GM19238 (cell line): Measurements from ENCODE around the gene KREMEN2.
"Not testable (repeated sequence)": the region's sequence is repeated elsewhere in the genome, so short reads cannot be mapped to it uniquely, and the experiment has no call there.

Source experiments
- DNase-seq: peaks from one replicate; pipeline ENCODE4 v3.0.0; 2011; ENCODE audit warnings: low spot score; ENCODE audit not compliant: insufficient read length

The KREMEN2 gene, protein sequence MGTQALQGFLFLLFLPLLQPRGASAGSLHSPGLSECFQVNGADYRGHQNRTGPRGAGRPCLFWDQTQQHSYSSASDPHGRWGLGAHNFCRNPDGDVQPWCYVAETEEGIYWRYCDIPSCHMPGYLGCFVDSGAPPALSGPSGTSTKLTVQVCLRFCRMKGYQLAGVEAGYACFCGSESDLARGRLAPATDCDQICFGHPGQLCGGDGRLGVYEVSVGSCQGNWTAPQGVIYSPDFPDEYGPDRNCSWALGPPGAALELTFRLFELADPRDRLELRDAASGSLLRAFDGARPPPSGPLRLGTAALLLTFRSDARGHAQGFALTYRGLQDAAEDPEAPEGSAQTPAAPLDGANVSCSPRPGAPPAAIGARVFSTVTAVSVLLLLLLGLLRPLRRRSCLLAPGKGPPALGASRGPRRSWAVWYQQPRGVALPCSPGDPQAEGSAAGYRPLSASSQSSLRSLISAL

DNA sequence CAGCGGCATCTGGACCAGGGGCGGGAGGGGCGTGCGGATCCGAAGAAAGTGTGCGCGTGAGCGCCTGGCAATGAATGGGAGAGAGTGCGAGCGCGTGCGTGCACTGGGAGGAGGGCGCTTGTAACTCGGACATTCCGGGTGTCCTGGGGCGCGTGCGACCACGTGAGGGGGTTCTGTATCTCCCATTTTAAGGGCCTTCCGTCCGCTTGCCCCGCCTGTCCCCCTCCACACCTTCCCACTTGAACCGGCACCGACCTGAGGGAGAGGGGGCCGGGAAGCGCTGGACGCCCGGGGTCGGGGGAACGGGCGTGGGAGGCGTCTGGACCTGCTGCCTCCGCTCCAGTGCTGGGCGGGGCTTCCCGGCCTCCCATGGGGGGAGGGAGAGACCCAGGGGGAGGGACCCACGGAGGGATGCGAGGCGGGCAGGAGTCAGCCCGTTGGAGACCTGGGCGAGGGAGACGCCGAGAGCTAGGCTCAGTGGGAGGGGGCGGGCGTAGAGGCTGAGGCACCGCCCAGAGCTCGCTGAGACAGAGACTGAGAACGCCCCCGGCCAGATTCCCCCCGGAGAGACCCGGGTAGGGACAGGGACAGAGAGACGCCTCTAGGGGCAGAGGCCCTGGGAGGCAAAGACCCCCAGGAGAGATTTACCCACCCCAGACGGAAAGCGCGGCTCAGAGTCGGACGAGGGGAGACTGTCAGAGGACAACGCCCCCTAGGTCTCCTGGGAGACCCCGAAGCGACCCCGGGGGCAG lies at the start of gene KREMEN2:
Gene KREMEN2 (plus strand): TSS at position 553 of the 752 bp plus-strand sequence. CDS start 246 bp downstream, outside the sequence.
- no peak for DNase-seq

GRCh38 chr16:2915196-2915929 lies 48.7 kb upstream of the KREMEN2 start:
- DNase-seq, result no peak

DNA sequence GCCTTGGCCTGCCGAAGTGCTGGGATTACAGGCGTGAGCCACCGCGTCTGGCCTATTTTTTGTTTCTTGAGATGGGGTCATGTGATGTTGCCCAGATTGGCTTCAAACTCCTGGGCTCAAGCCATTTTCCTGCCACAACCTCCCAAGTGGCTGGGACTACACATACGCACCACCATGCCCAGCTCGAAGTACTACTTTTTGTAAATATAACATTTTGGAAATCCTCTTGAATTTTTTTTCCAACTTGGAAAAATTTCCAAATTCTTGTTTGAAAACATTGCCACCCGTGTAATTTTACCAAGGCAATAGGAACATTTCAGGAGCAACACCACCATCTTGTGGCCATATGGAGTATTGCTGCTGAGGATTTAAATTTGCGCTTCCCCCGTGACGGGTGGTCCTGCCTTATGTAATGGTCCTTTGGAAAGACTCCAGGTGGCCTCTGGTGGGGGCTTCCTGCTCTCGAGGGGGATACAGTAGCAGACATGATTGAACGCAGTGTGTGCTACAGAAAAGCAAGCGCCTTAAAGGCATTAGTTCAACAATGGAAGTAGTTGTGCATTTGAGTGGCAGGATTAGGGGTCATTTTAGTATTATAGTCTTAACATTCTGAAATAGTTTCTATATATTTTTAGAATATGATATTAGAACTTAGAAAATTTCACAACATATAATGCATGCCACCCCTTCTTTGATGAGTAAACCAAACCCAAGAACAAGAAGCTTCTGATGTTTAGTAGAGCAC lies 44.4 kb upstream of the KREMEN2 start:
- DNase-seq, result peak; percentile 43

- no peak for DNase-seq
Observed at GRCh38 chr16:2923481-2923880, 40.6 kb upstream of the KREMEN2 start.

DNA sequence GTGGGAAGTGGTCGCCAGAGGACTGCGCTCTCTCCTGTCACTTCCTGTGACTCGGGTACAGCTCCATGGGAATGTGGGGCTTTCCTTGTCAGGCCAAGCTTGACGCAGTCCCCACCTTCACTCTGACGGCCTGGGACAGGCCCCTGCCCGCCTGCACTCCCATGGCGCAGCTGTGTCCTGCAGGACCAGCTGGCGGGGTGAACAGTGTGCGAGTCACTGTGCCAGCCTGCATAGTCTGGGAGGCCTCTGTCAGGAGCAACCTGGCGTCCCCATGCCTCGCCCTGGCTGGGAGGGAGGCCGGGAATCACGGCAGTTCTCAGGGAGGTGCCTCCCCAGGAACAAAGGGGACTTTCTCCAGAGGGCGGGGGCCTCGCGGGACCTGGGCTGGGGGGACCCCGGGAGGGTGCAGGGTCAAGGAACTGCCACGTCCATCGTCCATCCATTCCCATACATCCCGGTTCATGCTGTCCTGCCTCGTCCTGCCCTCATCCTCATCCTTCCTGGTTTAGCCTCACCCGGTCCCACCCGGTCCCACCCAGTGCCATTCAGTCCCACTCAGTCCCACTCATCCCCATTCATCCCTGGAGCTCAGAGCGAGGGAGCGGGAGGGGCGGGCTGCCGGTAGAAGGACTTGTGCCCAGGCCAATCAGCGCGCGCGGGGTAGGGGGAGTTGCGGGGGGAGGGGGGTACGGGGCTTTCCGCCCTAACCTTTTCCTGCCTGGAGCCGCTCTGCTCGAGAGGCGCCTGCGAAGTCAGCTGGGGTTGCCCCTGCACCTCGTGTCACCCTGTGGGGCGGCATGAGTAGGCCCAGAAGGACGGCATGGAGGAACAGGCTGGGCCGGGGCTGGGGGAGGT lies 38.9 kb upstream of the KREMEN2 start:
- DNase-seq, result no peak

DNA sequence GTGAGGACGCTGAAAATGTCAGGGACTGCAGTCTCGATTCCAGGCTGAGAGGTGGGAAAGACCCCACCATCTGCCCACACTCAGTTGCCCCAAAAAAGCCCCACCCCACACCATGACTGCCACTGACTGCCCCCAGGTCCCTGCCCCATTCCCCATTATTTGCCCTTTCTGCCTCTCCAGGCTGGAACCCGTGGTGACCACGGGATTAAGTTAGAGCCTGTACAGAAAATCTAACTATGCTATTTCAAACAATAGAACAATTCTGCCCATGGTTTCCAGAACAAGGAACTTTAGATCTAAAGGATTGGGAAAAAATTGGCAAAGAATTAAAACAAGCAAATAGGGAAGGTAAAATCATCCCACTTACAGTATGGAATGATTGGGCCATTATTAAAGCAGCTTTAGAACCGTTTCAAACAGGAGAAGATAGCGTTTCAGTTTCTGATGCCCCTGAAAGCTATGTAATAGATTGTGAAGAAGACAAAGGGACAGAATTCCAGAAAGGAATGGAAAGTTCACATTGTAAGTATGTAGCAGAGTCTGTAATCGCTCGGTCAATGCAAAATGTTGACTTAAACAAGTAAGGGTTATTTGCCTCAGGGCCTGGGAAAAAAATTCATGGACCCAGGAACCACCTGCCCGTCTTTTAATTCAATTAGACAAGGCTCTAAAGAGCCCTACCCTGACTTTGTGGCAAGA lies 38.0 kb upstream of the KREMEN2 start:
- no peak for DNase-seq

- DNase-seq, result no peak
Observed at GRCh38 chr16:2926650-2926999, 37.5 kb upstream of the KREMEN2 start.

DNA sequence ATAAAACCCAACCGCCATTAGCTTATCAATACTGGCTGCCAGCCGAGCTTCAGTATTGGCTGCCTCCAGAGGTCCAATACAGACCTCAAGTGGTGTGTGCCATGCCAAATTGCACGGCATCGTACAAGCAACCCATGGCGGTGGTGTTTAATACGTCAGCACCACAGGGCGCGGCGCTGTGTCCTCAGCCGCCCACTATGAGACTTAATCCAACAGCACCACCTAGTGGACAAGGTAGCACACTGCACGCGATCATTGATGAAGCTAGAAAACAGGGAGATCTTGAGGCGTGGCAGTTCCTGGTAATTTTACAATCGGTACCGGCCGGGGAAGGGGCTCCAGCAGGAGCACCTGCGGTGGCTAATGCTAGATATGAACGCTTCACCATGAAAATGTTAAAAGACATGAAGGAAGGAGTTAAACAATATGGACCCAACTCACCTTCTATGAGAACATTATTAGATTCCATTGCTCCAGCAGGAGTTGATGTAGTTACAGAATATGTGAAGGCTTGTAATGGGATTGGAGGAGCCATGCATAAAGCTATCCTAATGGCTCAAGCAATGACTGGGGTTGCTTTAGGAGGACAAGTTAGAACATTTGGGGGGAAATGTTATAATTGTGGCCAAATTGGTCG lies 36.9 kb upstream of the KREMEN2 start:
- DNase-seq, result peak; percentile 63

DNA sequence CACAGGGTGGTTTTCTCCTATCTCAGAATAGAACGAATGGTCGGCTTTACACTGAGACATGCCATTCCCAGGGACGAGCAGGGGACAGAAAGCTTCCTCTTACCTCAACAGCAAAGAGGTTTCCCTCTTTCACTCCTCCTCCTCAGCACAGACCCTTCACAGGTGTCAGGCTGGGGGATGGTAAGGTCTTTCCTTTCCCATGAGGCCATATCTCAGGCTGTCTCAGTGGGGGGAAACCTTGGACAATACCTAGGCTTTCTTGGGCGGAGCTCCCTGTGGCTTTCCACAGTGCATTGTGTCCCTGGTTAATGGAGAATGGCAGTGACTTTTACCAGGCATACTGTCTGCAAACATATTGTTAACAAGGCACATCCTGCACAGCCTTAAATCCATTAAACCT lies 35.9 kb upstream of the KREMEN2 start:
- not testable (repeated sequence) for DNase-seq

- no peak for DNase-seq
Observed at GRCh38 chr16:2928796-2929195, 35.3 kb upstream of the KREMEN2 start.

DNA sequence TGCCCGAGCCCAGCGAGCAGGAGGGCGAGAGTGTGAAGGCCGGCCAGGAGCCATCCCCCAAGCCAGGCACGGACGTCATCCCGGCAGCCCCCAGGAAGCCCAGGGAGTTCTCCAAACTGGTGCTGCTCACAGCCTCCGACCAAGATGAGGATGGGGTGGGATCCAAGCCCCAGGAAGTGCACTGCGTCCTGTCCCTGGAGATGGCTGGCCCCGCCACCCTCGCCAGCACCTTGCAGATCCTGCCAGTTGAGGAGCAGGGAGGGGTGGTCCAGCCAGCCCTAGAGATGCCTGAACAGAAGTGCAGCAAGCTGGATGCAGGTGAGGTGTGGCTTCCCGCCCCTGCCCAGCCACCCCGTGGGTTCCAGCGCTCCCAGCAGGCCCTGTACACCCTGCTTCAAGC lies 34.4 kb upstream of the KREMEN2 start:
- no peak for DNase-seq

DNA sequence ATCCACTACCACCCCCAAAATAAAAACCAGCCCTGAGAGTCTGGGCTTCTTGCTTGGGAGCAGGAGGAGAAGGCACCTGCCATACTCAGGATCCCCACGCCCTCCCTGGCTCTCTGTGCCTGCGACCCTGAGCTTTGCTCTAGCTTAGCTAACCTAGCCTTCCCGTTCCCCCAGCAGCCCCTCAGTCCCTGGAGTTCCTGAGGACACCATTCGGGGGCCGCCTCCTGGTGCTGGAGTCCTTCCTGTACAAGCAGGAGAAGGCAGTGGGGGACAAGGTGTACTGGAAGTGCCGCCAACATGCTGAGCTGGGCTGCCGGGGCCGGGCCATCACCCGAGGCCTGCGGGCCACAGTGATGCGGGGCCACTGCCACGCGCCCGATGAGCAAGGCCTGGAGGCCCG lies 33.8 kb upstream of the KREMEN2 start:
- DNase-seq, result no peak

DNA sequence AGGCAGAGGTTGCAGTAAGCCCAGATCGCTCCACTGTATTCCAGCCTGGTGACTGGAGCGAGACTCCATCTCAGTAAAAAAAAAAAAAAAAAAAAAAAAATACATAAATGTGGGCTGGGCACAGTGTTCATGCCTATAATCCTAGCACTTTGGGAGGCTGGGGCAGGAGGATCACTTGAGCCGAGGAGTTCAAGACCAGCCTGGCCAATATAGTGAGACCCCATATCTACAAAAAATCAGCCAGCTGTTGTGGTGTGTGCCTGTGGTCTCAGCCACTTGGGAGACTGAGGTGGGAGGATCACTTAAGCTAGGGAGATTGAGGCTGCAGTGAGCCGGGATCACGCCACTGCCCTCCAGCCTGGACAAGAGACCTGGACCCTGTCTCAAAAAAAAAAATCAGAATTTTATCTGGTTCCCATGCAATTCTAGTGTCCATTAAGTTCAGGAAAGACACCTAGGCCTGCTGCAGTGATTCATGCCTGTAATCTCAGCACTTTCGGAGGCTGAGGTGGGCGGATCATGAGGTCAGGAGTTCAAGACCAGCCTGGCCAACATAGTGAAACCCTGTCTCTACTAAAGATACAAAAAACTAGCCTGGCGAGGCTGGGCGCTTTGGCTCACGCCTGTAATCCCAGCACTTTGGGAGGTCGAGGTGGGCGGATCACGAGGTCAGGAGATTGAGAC lies 32.7 kb upstream of the KREMEN2 start:
- DNase-seq, result not testable (repeated sequence)

- DNase-seq, result no peak
Observed at GRCh38 chr16:2933136-2933535, 30.9 kb upstream of the KREMEN2 start.

- DNase-seq, result no peak
Observed at GRCh38 chr16:2933701-2934100, 30.4 kb upstream of the KREMEN2 start.

DNA sequence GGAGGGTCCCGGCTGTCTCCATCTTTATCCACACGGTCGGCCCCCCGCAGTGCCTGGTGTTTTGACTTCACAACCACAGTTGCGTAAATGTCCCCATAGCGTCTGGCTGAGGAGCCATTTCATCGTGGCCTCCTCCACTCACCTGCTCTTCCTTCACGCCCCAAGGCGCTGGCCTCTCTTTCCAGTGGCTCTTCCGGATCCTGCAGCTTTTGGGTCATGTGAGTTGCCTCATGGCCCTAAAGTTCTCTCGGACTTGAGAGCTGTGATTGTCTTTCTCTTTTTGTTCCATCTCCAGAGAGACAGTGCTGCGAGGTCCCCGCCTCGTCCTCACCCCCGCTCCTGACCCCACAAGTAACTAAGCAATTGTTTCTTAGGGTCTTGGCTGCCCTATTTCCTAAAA lies 29.6 kb upstream of the KREMEN2 start:
- no peak for DNase-seq

- DNase-seq, result no peak
Observed at GRCh38 chr16:2936436-2937011, 27.6 kb upstream of the KREMEN2 start.

DNA sequence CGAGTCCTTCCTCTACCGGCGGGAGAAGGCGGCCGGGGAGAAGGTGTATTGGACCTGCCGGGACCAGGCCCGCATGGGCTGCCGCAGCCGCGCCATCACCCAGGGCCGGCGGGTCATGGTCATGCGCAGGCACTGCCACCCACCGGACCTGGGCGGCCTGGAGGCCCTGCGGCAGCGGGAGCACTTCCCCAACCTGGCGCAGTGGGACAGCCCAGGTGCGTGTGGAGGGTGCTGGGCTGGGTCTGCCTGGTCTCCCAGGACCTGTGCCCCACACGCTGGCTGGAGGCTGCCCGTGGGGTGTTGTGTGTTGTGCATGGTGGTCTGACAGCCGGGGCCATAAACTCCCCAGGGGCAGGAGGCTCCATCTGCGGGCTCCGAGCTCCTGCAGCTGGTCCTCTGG lies 26.9 kb upstream of the KREMEN2 start:
- no peak for DNase-seq
